KBM-7 (cell line): ENCODE results near the gene PRIM1.
"Not testable (repeated sequence)": the region's sequence is repeated elsewhere in the genome, so short reads cannot be mapped to it uniquely, and the experiment has no call there.

ENCODE experiments used
- DNase-seq: peaks from one replicate; pipeline ENCODE4 v3.0.0-alpha.2; 2015
- in situ Hi-C: fragments of 300-500 bp; cut with MboI; formaldehyde crosslinking; loops from 2 replicates; pipeline ENCODE4 v1.14.3; 2020; ENCODE audit warnings: low sequenced_read_pairs, low pct_unique_long_range_greater_than_20kb, mixed read lengths

The PRIM1 gene

DNA sequence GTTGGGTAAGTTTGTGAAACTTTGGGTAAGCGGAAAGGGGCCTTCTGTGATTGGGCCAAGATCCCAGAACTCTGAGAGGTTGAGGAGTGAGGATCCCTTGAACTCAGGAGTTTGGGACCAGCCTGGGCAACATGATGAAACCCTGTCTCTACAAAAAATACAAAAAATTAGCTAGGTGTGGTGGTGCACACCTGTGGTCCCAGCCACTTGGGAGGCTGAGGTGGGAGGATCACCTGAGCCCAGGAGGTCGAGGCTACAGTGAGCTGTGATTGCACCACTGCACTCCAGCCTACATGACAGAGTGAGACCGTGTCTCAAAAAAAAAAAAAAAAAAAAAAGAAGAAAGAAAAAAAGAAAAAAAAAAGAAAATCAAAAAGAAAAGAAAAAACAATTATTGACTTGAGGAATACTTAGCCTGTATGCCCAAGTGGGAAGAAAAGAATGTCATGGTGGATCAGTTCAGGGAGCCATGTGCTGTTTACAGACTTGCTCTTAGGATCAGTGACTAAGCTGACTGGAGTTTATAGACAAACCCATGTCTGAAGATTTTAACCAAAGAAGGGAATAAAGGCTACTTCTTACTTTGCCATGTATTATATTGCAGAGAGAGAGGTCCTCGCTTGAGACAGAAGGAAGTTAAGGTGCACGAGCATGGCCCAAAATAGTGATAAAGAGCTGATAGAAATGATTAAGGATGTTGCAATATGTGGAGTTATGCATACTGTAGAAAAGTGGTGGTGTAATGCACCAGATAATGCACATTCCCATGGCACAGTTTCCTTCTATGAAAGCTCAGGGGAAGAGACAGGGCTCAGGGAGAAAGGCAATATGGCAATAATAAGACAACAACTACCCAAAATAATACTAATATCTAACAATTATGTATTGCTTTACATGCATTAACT, 11.9 kb upstream of the PRIM1 start:
- no peak for DNase-seq
- in situ Hi-C loops = loop anchor here (10.0 kb wide), 1 partner anchor 241 kb away; the partner anchor contains the start of gene ZBTB39

DNA sequence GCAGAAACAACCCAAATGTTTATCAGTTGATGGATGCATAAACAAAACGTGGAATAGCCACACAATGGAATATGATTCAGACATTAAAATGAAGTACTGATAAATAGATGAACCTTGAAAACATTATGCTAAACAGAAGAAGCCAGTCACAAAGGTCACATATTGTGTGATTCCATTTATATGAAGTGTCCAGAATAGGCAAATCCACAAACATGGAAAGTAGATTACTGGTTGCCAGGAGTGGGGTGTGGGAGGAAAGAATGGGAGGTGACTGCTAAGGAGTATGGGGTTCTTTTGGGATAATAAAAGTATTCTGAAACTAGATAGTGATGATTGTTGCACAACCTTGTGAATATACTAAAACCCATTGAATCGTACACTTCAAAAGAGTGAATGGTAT, 9.7 kb upstream of the PRIM1 start:
- in situ Hi-C loops = loop anchor here (10.0 kb wide), 1 partner anchor 243 kb away; the partner anchor contains the start of gene ZBTB39
- DNase-seq = no peak

DNA sequence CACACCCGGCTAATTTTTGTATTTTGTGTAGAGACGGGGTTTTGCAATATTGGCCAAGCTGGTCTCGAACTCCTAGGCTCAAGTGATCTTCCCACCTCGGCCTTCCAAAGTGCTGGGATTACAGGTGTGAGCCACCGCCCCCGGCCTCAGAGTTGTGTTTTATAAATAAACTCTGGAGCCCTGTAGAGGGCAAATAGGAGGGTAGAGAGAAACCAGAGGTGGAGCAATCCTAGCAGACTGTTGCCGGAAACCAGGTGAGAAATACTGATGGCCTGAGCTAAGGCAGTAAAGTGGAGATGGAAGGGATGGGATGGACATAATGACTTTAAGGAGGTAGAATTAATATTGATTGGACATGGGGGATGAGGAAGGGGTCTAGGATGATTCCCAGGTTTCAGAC, 8.3 kb upstream of the PRIM1 start:
- in situ Hi-C loops = loop anchor here (10.0 kb wide), 1 partner anchor 244 kb away; the partner anchor contains the start of gene ZBTB39
- no peak for DNase-seq

DNA sequence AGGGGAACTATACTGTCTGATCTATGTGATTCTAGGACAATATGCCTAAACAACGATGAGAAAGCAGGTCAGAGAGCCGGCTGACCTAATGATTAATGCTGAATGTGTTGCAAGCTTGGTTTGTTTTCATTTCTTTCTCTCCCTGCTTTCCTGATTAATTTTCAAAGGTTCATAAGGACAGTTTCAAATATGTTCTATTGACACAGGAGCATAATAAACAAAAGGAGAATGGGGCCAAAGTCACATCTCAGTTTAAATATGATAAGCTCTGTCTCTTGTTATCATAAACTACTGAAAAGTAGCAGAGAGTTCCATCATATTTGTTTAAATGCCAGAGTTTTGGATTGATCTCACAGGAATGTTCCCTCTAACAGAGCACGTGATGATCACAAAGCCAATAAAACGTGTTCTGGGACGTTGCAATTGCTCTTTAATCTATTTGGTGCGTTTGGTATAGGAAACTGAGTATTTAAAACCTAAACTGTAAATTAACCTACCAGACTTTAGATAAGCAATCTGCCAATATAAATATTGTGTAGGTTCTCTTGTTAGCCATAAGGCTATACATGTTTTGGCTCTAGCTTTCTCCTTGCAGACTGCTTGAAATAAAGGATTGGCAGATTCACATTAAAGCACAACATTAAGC, 7.3 kb upstream of the PRIM1 start:
- in situ Hi-C loops = no loop called here
- no peak for DNase-seq

DNA sequence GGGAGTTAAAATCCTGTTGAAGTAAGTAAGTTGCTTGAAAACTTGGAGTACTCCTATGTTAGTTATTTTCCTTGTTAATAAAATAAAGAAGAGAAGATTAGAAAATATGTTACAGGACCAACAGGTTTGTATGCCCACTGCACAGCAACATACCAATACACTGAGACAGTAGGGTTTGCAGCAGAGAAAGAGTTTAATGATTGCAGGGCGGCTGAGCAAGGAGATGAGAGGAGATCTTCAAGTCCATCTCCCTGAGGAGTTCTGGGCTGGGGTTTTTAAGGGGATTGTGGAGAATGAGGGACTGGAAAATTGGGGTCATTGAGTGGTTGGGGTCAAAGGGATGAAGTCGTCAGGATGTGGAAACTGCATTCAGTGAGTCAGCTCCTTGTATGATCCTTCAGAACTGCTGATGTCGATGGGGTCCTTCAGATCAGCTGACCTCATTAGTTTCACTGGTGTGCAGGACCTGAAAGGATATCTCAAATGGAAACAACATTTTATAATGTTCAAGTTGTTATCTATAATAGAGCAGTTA, 6.7 kb upstream of the PRIM1 start:
- in situ Hi-C loops = no loop called here

DNA sequence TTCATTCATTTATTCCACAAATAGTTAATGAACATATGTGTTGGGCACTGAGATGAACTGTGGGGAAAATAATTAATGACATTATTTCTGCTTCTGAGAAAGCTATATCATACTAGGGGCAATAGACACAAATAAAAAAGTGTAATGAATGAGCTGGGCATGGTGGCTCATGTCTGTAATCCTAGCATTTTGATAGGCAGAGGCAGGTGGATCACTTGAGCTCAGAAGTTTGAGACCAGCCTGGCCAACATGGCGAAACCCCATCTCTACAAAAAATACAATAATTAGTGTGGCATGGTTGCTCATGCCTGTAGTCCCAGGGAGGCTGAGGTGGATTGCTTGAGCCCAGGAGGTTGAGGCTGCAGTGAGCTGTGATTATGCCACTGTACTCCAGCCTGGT, 5.8 kb upstream of the PRIM1 start:
- in situ Hi-C loops = not testable (repeated sequence)

More for the DNA sequence above, 6.7 kb upstream of the PRIM1 start:
- no peak for DNase-seq

DNA sequence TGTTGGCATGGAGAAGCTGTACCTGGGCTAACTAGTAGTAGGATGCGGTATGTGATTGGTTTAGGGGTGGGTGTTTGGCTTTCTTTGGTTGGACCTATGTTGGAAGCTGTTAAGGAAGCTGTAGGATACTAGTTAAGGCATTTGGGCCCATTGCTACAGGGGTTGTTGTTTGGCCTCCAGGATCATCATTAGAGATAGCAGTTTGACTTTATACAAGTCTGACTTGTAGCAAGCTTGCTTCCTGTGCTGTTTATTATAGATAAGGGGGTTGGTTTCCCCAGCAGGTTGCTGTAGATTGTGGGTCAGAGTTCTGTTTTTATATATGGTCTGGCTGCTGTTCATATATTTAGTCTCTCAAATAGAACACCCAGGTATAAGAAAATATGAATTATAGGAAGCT, 1.4 kb upstream of the PRIM1 start:
- DNase-seq = no peak
- in situ Hi-C loops = no loop called here

More for the DNA sequence above, 5.8 kb upstream of the PRIM1 start:
- not testable (repeated sequence) for DNase-seq

DNA sequence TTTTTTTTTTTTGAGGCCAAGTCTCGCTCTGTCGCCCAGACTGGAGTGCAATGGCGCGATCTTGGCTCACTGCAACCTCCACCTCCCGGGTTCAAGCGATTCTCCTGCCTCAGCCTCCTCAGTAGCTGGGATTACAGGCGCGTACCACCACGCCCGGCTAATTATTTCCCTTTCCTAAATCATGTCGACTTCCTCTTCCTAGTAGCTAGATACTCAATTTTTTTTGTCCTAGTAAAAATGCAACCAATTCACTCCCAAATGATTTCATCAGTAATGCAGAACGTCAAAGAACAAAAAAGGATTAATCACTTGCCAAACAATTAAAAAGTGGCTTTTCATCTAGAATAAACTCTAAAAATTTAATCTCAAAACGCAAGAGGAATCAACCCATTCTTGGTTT, 1.5 kb downstream of the PRIM1 start:
- in situ Hi-C loops = not testable (repeated sequence)
- peak; percentile 34 for DNase-seq

DNA sequence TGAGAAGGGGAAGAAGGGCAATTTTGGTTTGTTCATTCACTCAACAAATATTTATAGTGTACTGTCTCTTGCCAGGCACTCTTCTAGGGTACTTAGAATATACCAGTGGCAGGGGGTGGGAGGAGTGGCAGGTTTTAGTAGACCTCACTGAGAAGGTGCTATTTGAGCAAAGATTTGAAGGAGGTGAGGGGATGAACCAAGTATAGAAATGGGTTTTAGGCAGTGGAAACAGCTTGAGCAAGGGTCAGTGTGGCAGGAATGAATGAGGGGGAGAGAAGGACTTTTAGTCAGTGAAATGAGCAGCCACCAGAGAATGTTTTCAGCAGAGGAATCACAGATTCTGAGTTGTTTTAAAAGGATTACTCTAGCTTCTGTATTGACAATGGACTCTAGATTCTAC, 2.3 kb downstream of the PRIM1 start:
- in situ Hi-C loops = no loop called here
- no peak for DNase-seq

DNA sequence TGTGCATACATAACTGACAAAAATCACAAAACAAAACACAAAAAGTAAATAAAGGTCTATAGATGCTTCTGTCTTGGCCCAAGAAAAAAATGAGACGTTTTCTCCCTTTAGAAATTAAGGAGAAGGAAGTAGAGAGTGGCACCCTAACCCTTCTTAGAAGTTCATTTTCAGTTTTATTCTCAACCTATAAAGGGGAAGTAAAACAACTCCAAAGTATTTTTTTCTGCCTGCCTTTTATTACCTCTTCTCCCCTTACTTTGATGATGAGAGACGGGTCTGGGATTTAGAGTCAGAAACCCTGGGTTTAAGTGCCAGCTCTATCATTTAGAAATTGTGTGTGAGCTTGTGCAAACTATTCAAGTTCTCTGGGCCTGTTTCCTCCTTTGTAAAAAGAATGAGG, 2.8 kb downstream of the PRIM1 start:
- DNase-seq = peak; percentile 58

DNA sequence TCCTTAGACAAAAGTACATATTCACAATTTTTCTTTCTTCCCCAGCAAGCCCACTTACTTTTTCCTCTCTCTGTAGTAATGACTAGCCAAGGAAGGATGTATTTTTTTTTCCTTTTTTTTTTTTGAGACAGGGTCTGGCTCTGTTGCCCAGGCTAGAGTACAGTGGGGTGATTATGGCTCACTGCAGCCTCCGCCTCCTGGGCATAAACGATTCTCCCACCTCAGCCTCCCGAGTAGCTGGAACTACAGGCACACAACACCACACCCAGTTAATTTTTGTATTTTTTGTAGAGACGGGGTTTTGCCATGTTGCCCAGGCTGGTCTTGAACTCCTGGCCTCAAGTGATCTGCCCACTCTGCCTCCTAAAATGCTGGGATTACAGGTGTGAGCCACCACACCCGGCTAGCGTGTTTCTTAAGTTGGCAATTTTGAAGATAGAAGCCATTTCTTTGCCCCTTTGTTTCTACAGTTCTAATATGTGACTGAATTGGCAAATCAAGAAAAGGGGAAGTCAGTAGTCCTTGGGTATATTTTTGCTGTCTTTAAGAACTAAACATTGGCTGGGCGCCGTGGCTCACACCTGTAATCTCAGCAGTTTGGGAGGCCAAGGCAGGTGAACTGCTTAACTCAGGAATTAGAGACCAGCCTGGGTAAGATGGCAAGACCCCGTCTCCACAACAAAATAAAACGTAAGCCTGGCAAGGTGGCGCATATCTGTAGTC, 23.8 kb downstream of the PRIM1 start:
- in situ Hi-C loops = no loop called here
- no peak for DNase-seq

More for the DNA sequence above, 2.8 kb downstream of the PRIM1 start:
- in situ Hi-C loops = no loop called here

DNA sequence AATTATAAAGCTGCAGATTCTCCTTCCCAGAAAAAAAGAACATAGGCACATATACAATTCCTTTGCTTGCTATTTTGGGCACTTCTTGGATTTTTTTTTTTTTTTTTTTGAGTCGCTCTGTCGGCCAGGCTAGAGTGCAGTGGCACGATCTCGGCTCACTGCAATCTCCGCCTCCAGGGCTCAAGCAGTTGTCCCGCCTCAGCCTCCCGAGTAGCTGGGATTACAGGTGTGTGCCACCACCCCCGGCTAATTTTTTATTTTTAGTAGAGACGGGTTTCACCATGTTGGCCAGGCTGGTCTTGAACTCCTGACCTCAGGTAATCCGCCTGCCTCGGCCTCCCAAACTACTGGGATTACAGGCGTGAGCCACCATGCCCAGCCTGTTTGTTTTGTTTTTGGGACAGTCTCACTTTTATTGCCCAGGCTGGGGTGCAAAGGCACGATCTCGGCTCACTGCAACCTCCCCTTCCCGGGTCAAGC, 25.9 kb downstream of the PRIM1 start:
- in situ Hi-C loops, DNase-seq: not testable (repeated sequence)

DNA sequence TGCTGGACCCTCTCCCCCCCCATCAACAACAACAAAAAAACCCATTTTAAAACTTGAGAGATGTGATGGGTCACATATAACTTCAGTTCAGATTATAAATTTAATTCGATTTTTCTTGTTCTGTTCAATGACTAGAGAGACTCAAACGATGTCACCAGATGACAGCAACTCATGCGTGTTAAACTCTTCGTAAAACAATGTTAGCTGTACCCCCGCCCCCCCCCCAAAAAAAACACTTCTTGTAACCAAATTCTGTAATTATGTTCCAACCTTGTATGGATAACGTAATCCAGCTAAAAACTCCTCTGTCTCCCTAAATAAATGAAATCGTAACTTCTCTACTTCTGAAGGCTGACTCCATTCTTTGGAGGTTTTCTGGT, 26.4 kb downstream of the PRIM1 start:
- in situ Hi-C loops = no loop called here

DNA sequence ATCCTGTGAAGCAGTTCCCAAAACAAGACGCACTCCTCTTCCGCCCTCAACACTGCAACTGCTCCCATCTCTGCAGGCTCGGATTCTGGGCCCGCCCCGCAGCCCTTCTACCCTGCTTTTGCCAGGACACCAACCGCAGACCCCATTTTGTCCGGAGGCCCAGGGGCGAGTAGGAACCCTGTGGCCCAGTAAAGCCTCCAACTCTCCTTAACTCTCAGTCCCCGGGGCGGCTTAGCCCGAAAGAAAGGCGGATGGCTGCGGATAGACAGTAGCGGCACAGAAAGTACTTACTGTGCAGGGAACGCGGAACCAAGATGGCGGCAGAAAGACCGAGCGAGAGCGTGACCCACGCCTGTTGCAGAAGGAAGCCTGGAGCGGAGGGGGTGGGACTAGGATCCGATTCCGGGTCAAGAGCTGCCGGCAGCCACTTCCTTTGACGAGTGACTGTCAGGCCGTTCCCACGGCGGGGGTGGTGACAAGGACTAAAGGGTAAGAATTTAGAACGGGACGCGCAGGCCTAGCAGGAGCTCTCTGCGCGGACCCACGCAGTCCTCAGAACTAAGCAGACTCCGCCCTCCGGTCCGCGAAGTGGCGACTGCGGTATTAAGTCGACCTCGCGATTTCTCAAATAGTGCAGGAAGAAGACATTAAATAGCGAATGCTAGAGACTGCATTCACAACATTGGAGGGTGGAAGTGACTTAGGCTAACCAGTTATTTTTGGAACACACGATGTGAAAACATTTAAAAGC, 27.0 kb downstream of the PRIM1 start, which contains the start of gene NACA:
Gene NACA (minus strand): TSS at position 328 of the 751 bp plus-strand sequence. CDS start 778 bp downstream, outside the sequence.
- DNase-seq = peak; percentile 97
- in situ Hi-C loops = no loop called here

More for the DNA sequence above, 26.4 kb downstream of the PRIM1 start:
- no peak for DNase-seq

DNA sequence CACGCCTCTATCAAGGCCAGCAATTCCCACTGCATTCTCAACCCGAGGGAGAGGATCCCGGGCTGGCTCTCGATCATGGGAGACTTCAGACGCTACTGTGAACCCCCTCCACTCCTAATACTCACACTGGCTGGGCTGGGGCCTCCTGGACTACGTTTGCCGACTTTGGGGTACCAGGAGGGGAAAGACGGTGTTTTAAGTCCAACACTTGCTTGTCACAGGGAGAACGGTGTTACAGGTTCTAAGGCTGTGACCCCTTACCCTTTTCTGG, 27.5 kb downstream of the PRIM1 start:
- in situ Hi-C loops = no loop called here
- no peak for DNase-seq

DNA sequence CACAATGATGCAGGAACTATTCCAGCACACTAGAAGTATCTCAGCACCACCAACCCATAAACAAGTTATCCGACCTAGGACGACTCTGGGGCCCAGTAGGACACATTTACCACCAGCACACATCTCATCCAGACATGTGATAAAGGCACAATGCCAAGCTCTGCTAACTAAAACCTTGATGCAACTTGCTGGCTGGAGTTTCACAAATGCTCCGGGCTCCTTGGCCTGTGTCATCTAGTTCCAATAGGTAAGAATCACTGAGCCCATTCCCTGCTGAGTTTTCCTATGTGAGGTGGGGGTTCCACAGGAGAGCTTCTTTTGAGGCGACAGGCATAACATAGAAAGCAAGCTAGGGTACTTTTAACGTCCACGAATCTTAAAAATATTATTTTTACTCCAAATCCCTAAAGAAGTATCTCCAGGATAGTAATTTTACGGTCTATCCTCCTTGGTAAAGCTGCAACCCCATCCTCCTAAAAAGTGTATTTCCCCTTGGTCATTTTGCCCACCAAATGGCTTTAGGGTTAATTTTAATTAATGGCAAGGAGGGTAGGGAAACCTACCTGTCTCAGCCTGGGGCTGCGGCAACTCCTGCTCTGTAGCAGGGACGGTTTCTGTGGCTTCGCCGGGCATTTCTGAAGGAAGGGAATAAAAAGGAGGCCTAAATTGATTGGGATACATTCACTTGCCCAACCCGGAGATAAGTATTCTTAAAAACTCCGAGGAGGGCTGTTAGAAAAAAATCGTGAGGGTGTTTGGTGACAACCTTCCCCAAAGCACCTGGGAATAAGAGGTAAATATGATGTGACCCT, 28.0 kb downstream of the PRIM1 start:
- no peak for DNase-seq
- in situ Hi-C loops = no loop called here

DNA sequence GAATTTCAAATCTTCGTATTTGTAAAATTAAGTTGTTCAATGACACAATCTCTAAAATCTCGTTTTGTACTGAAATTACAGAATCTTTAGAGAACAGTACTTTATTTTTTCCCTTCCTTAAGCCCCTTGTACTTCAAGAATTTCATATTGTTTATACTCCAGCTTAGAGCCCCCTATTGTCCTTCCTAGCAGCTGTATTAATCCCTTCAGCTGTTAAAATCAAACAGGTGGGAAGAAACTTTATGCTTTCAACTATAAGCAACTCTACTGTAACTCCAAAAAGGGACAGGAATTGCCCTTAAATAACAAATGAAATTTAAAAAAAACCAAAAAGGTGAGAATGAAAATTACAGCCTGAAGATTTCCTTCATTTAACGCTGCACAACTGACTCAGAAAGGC, 28.8 kb downstream of the PRIM1 start:
- no peak for DNase-seq
- in situ Hi-C loops = no loop called here

DNA sequence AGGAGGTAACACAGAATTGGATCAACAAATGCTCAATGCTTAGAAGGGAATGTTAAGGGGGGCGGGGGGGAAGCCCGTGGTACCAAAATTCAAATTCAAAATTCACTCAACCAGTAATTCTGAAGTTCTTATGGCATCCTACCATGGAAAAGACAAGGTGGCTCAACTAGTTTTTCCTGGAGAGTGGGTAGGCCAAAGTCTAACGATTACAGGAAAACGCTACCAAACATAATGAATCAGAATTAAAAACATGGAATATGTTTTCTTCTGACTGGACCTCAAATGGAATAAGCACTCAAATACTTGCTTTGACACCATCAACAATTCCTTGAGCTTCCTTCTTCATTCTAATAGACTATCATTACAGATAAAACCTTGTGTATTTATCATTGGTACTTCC, 29.3 kb downstream of the PRIM1 start:
- in situ Hi-C loops = no loop called here
- no peak for DNase-seq
